ENCODE data around the gene PAX4. TPM values are rescaled to one million over a fixed set of nuclear protein-coding genes. Genes with fewer than 3 reads are reported as not detected.
A peak's percentile ranks its signal among the peaks of the same experiment; 100 is the strongest.

The PAX4 gene
- total and polyA plus RNA-seq, 9 of the 15 experiments (the other 6 are each of a cell fraction or from before 2014, with no cell fraction given), result not detected

- peak in 1 of 3 experiments; percentile 71; a peak in 2 of 6 replicates for TF ChIP-seq ZBTB11 (CRISPR knock-in tag; IDR thresholded peaks at IDR 0.05)
- no peak for TF ChIP-seq TCF3 (CRISPR knock-in tag; IDR thresholded peaks at IDR 0.05)
- no peak for TF ChIP-seq SMARCA5 (IDR thresholded peaks at IDR 0.05)
- 0 out of 2 replicates have a peak, but pooled peaks have one; percentile 31 for TF ChIP-seq ZNF324 (CRISPR knock-in tag; IDR thresholded peaks at IDR 0.05)
- peak; percentile 90 for TF ChIP-seq BHLHE40 (IDR thresholded peaks at IDR 0.05; ENCODE audit: low read length)
- peak; percentile 69; the same call in 1 of the 2 replicates for TF ChIP-seq E2F5 (CRISPR knock-in tag; IDR thresholded peaks at IDR 0.05)
- TF ChIP-seq ZNF316 (IDR thresholded peaks at IDR 0.05), result peak; percentile 99
- TF ChIP-seq NFATC3 (IDR thresholded peaks at IDR 0.05), result no peak; the same call in 1 of the 2 replicates
- no peak for TF ChIP-seq TAF15 (IDR thresholded peaks at IDR 0.05; ENCODE audit: low read depth, low read length)
- TF ChIP-seq DNMT1 (IDR thresholded peaks at IDR 0.05), result no peak
- no peak for TF ChIP-seq ZNF699 (CRISPR knock-in tag; IDR thresholded peaks at IDR 0.05; ENCODE audit: insufficient replicate concordance)
- no peak for TF ChIP-seq DDX20 (tag; IDR thresholded peaks at IDR 0.05; ENCODE audit: low read depth)
- no peak for TF ChIP-seq FOXJ2 (tag; IDR thresholded peaks at IDR 0.05)
- no peak for TF ChIP-seq CC2D1A (IDR thresholded peaks at IDR 0.05)
- TF ChIP-seq UBTF (IDR thresholded peaks at IDR 0.05; ENCODE audit: borderline replicate concordance in 1 of 2, low read depth in 2 of 2, low read length in 2 of 2), result peak in 1 of 2 experiments; percentile 82; a peak in 1 of 4 replicates
- 0 out of 2 replicates have a peak, but pooled peaks have one; percentile 63 for TF ChIP-seq ZNF75A (CRISPR knock-in tag; IDR thresholded peaks at IDR 0.05)
- TF ChIP-seq MYC (IDR thresholded peaks at IDR 0.05; ENCODE audit: low read depth, low read length), result peak; percentile 92
- TF ChIP-seq MYC (CRISPR knock-in tag; IDR thresholded peaks at IDR 0.05; ENCODE audit: borderline replicate concordance, low read depth), result peak; percentile 89
- no peak; the same call in 1 of the 2 replicates for TF ChIP-seq PREB (CRISPR knock-in tag; IDR thresholded peaks at IDR 0.05)
- TF ChIP-seq SREBF2 (CRISPR knock-in tag; IDR thresholded peaks at IDR 0.05), result no peak
- peak; percentile 88; the same call in 1 of the 2 replicates for TF ChIP-seq CTBP1 (IDR thresholded peaks at IDR 0.05; ENCODE audit: borderline replicate concordance)
Measured at GRCh38 chr7:127651556-127652332, 33.8 kb upstream of the PAX4 start, which contains the start of gene SND1 (continued).

Data from K562 (cell line).